ENCODE results near the gene PIK3C2G. TPM values are rescaled to one million over a fixed set of nuclear protein-coding genes. Genes with fewer than 3 reads are reported as not detected.

Gene PIK3C2G
- total and polyA plus RNA-seq, 2 of the 13 experiments (the other 11 are each of a cell fraction or from before 2014, with no cell fraction given) = not detected

GRCh38 chr12:18261273-18261672, at the start of gene PIK3C2G (continued):
- no peak for TF ChIP-seq BRCA1 (CRISPR knock-in tag; IDR thresholded peaks at IDR 0.05)
- no peak for TF ChIP-seq JUN (CRISPR knock-in tag; IDR thresholded peaks at IDR 0.05)

- in situ Hi-C loops (cut with HindIII; ENCODE audit: extremely low pct_ligation_motif_present, low pct_unique_long_range_greater_than_20kb) (no loop called here), intact Hi-C loops (cut with micrococcal nuclease; ENCODE audit: unreplicated experiment) (no loop called here)
- WGBS (ENCODE audit: low lambda C conversion rate) = 0% methylated on average over 1 of the region's 1 CpG
- Histone ChIP-seq H3K27me3 (ENCODE audit: control insufficient read depth in 1 of 2, insufficient read depth in 2 of 2, low read length in 2 of 2) (no peaks in the 10 kb centered on the region; a peak in 1 of 5 replicates), H4K20me1 (ENCODE audit: insufficient read depth, low read length) (no peaks in the 10 kb centered on the region), H3K4me1 (ENCODE audit: insufficient read depth, low read length) (no peaks in the 10 kb centered on the region), H2AFZ (ENCODE audit: low read length) (no peak overlapping the region), H3K9ac (ENCODE audit: insufficient read depth, low read depth, low read length) (no peak overlapping the region), H3K79me2 (ENCODE audit: insufficient read depth, low read length) (no peaks in the 10 kb centered on the region), H3K9me3 (ENCODE audit: low read length) (no peaks in the 10 kb centered on the region), H3K4me3 (replicated peaks in 1 of 3; ENCODE audit: insufficient read depth in 1 of 3, low read depth in 2 of 3, low read length in 3 of 3) (no peak overlapping the region), H3K4me2 (ENCODE audit: low read depth, low read length) (no peak overlapping the region), H3K36me3 (replicated peaks in 1 of 2; ENCODE audit: control insufficient read depth in 1 of 2, insufficient read depth in 2 of 2, low read length in 2 of 2) (no peaks in the 10 kb centered on the region), H3K27ac (ENCODE audit: extremely low read length, insufficient read depth, low read length) (no peak overlapping the region)
- CTCF ChIA-PET (ENCODE audit: low intra/inter-chr PET ratio, low total read pairs) = no interaction called here
- ATAC-seq (no peak), DNase-seq (ENCODE audit: low spot score) (no peak), FAIRE-seq (no peak)
- no TSS peak for BruUV-seq (replicated peaks)
- POLR2A ChIA-PET = no interaction called here
- TF ChIP-seq ZBTB33 (CRISPR knock-in tag; IDR thresholded peaks at IDR 0.05) (no peak), ZNF790 (CRISPR knock-in tag; IDR thresholded peaks at IDR 0.05; ENCODE audit: borderline replicate concordance) (no peak), GMEB1 (CRISPR knock-in tag; IDR thresholded peaks at IDR 0.05; ENCODE audit: borderline replicate concordance) (no peak), CENPBD1 (CRISPR knock-in tag; IDR thresholded peaks at IDR 0.05; ENCODE audit: borderline replicate concordance, low read depth) (no peak)
Observed at GRCh38 chr12:18217966-18218365, 43.4 kb upstream of the PIK3C2G start.
